HG02938 (cell line): ENCODE measurements around the gene ARHGAP44.

Experiments
- ATAC-seq: cut with Tn5 transposase; IDR thresholded peaks from one replicate; pipeline ENCODE4 v1.9.1; 2021; ENCODE audit warnings: mild to moderate bottlenecking, moderate library complexity; ENCODE audit not compliant: unreplicated experiment

Gene ARHGAP44

DNA sequence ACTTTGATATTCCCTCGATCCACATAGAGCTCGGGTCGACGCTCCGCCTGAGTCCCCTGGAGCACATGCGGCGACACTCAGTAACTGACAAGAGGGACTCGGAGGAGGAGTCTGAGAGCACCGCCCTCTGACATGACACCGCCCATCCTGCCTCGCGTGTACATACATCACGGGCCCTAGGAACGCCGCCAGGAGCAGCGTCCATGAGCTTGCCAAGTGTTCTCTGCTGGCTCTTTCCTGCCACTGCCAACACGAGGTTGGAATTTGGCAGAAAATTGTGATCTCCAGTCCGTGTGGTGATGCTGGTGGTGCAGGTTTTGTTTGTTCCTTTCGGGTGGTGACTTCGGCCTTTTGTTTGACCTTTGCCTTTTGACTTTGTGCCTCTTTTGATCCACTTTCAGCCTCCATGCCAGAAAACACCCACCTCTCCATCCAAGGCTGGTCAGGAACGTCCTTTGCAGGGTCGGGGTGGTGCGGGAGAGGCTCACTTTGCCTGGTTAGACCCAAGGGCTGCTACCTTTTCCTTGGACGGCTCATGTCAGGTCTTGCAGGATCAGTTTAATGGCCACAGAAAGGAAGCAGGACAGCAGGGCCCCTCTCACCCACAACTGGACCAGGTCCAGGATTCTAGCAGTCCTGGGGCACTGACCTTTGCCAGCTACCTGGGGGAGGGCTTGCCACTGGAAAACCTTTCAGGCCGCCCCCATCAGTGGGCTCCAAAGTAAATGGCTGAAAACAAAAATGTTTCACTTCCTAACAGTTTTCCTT is 200.9 kb downstream of the ARHGAP44 start:
- ATAC-seq, result no peak

DNA sequence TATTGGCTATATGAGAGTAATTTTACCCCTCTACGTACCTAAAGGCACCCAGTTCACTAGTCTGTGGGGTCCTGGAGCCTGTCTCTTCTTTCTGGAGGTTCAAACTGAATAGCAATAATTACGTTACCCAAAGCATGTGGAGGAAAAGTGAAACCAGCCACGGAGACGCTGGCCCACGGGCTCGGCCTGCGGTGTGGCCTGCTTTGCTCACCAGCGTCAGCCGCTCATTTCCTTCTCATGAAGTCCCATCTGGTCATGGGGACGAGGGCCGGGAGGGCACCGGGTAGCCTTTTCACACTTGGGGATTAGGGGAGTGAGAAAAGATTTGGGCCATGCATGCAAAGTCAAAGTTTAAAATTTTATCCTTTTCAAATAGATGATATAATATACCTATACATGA is 201.6 kb downstream of the ARHGAP44 start:
- no peak for ATAC-seq

DNA sequence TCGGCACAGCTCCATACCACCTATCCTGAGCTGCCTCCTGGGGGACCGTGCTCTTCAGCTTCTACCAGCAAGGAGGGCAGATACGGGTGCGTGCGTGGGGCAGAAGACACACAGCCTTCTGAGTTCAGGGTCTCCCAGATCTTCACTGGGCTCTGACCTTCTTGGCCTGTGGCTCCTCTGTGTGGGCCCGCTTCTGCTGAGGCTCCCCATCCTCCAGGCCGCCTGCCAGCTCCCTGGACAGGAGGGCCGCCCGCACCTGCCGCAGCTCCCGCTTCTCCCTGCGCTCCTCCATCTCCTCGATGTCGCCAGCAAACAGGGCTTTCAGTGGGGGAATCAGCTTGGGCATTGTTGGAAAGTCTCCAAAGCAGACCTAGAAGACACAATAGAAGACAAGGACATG is 203.4 kb downstream of the ARHGAP44 start:
- ATAC-seq, result no peak

DNA sequence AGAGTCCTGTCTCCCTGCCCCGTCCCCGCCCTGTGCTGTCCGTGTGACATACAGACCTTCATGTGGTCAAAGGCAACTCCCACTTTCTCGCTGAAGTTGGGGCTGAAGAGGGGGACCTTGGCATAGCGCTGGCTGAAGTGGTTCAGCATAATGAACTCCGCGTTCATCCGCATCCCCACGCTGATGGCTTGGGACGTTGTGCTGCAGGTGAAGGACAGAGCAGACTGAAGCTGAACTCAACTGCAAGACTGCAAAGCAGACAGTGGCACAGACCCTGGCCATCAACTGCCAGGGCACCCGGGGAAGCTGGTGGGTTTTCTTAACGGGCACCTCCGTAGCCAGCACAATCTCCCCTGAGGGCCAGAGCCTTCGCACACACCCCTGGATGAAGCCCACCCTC is 204.3 kb downstream of the ARHGAP44 start:
- no peak for ATAC-seq

DNA sequence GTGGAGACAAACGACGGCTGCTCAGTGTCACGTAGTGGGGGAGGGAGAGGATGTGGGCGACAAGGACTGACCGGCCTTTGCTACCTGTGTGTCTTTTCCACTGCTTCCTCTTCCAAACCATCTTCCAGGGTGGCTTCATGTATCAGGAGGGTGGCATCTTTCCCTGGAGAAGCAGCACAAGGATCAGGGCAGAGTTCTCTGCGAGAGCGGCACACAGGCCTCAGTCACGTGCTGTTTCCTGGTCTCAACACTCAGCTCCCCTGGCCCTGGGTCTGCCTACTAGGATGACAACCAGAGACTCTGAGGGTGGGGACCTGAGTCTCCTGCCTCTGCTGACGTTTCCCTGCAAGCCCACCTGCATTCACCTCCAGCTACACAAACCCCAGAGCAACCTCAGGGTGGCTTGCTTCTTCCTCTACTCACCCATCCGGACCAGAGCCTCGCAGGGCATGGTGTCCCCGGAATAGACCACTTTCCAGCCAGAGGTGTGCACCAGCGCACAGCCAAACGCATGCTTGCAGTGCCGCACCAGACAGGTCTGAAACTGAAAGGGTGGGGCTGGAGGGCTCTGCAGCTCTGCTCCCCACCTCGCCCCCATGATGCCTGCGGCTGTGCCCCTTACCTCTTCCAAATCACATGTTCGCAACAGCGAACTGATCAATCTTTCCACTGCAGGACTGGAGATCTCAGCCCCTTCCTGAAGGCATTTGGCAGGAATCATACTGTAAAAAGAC is 205.2 kb downstream of the ARHGAP44 start:
- no peak for ATAC-seq

DNA sequence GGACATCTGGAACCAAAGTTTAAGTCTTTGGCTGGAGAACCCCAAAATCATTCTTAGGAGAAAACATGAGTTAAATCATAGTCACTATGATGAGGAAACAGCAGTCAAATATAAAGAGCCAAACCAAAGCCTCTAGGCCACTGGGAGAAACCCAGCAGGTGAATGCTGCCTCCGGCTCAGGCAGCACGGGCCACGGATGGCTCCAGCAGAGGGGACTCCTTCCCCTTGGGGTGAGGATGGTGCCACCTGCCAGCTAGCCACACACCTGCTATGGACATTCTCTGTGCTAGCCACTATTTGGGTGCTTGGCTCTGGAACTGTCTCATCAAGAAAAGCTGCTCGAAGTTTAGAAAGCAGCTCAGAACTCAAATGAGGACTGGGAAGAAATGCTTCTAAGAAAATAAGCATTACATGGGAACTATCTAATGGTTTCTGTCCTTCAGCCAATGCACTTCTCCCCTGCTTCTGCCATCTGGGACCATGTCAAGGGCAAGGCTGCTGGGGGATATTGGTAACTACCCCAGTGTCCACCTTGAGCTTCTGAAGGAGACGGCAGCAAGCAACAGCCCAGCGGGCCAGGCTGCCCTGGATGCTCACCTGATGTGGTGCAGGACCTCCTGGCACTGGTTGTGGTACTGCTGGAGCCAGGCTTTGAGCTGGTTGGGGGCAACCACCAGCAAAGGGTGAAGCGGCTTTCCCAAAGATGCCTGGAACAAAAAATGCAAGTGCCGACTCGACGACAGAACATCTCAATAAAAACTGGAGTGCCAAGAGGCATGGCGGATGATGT is 206.0 kb downstream of the ARHGAP44 start:
- ATAC-seq, result no peak

DNA sequence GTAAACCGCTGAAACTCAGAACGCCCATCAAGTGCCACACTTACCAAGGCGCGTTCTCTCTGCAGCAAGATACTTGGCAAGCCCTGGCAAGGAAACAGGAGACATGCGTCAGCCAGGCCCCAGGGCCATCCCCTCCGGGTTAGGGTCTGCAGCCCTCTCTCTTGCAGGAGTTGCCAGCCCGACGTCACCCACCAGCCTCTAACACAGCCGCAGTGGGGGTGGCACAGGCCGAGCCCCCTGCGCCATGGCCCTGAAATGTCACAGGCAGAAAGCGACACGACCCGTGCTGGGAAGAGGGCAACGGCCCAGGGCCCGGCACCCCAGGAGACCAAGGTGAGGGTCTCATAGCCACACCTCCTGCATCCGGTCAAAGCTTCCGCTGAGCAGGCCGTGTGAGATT is 206.6 kb downstream of the ARHGAP44 start:
- ATAC-seq, result no peak

DNA sequence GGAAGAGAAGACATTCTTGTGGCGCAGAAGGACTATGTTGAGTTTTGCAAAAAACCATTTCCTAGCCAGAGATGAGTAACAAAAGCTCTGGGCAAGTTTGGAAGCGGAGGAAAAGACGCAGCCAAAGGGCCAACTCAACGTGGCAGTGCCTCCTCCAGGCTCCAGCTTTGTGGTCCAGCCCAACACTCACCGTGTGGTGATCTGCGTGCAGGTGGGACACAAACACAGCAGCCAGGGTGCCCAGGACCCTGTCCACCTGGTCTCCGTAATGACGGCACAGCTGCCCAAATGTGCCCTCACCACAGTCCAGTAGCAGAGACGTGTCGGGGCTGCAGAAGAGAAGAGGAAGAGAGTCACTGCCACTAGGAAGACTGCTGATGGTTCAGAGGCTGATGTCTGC is 207.1 kb downstream of the ARHGAP44 start:
- no peak for ATAC-seq

DNA sequence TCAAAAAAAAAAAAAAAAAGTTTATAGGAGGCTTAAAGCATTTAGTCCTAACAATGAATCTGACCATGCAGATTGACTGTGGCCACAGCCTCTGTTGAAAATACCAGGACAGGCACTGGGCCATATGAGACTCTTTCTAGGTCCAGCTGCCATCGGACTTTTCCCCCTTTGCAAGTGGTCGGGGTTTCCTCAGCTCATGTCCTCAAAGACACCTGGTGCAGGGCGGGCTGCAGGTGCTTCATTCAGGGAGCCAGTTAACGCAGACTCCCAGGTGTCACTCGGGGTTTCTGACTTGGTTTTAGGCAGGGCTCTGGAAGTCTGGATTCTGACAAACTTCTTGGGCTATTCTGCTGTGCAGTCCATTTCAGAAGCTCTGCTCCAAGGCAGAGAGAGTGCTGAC is 207.6 kb downstream of the ARHGAP44 start:
- ATAC-seq, result no peak

DNA sequence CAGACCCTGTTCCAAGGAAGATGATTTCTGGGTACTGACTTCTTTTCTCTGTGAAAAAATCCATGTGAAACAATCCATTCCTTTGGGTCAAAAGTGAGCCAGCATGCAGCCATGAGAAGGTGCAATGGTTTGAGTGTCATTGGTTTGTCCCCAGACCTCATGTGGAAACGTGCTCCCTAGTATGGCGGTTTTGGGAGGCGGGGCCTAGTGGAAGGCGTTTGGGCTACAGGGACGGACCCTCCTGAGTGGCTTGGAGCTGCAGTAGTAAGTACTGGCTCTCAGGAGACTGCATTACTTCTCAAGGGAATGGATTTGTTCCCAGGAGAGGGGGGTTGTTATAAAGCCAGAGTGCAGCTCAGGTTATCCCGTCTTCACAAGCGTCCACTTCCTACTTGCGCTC is 209.2 kb downstream of the ARHGAP44 start:
- ATAC-seq, result no peak

DNA sequence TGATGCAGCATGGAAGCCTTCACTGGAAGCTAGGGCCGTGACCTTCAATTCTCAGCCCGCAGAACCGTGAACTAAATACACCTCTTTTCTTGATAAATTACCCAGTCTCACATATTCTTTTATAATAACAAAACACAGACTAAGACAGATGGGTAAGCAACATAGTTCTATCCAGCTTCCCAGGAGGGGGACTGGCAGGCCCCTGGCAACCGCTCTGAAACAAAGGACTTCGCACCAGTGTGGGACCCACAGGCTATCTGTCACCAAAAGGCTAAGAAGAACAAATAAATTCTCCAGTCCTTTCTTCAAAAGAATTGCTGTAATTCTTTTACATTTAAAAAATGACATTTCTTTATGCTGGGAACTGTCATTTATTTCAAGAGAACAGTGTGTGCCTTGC is 209.6 kb downstream of the ARHGAP44 start:
- no peak for ATAC-seq

DNA sequence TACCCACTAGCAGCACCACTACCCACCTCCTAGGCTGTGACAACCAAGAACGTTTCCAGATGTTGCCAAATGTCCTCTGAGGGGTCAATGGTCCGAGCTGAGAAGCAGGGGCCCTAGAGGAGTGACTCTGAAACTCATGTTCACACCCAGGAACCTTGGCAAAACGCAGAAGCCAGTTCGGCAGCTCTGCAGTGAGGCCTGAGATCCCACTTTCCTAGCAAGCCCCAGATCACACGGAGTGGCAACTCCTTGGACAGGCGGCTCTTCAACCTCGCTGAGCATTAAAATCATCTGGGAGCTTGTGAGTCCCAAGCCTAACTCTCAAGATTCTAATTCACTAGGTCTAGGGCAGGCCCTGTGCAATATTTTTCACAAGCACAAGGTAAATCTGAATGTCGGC is 211.3 kb downstream of the ARHGAP44 start:
- ATAC-seq, result no peak

DNA sequence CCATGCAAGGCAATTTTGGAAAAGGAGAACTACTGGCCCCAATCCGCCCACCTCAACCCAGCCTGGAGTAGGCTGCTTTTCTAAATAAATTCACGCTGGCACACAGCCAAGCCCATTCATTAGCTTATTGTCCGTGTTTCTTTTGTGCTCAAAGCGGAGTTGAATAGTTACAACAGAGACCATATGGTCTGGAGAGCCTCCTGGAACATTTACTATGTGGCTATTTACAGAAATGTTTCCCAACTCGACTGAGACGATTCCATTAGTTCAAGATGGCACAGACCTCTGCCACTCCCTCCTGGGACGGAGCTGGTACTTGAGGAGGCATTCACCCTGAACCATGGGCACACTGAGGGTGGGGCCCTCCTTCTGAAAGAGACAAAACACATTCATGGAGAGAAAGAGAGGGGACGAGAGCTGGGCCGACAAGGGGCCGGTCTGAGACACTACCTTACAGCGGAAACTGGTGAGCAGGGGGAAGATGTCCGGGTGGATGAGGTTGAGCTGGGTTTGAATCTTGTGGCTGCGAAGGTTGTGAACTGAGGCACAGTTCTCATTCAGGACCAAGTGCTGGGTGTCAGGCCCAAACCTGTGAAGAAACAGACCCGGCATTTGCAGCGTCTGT is 212.8 kb downstream of the ARHGAP44 start:
- ATAC-seq, result no peak

DNA sequence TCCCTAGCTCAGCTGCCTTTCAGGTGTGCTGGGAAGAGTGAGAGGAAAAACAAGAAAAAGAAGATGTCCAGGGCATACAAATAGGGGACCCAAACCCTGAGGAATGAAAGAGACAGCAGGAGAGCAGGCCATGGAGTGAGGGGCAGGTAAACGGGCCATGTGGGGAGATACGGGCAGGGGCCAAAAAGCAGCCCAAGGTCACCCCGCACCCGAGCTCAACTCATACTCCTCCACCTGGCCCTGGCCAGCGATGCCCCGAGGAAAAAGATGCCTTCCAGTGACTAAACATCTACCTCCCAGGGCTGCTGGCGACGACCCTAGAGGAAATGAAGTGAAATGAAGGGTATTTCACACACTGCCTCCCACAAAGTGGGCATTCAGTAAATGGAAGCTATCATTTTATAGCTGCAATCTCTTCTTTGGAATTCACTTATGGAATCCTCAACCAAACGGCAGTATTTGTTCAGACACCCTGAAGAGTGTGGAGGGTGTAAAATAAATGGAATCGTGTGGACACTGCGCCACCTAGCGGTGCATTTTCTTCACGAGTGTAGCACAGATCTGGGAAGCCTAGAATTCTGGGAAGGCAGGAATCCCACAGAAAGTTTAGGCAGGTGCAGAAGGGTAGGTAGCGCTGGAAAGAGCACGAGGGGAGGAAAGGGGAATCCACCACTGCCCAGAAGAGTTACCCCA is 213.6 kb downstream of the ARHGAP44 start:
- no peak for ATAC-seq

DNA sequence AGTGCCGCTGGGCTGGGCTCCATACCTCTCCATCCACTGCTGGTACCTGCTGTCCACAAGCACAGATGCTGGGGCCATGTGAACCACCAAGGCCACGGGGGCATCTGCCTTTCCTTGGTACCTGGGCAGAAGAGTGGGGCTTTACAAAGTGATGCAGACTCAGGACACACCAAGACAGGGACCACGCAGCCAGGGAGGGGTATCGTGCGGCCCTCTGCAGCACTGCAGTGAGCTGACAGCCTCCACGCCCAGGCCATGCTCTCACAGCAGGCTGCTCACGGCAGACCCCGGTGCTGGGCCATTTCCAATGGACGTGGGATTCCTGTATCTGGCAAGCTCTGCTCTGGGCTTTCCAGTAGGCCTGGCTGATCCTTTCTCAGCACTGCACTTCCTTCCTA is 214.2 kb downstream of the ARHGAP44 start:
- ATAC-seq, result no peak

DNA sequence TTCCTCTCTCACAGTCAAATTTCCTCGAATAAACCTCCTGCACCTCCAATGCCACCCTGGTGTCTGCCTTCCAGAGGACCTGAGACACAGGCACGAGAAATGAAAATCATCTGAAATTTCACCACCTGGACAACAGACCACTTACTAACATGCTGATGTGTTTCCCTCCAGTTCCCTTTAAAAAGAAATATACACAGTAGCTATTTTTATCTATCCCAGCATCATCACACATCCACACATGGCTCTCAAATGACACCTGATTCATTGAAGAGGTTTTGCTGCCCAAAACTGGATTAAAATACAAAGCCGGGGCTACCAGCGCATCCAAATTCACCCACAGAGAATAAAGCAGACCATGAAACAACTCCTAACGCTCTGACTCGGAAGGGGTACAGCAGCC is 214.6 kb downstream of the ARHGAP44 start:
- no peak for ATAC-seq

DNA sequence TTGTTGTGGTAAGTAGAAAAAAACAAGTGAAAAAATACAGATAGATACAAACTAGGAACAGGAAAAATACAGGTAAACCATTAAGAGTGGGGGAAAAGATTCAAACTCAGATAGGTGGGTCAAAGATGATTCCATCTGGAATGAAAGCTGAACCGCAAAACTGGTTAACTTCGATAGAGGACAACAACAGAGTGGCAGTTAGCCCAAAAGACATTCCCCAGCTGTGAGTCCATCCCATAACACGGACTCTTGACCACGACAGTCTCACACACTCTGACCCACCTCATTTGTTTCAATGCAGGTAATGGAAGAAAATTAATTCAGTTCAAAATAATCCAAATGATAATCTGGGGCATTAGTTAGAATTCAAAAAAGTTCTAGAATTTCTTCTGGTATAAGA is 215.0 kb downstream of the ARHGAP44 start:
- ATAC-seq, result no peak

DNA sequence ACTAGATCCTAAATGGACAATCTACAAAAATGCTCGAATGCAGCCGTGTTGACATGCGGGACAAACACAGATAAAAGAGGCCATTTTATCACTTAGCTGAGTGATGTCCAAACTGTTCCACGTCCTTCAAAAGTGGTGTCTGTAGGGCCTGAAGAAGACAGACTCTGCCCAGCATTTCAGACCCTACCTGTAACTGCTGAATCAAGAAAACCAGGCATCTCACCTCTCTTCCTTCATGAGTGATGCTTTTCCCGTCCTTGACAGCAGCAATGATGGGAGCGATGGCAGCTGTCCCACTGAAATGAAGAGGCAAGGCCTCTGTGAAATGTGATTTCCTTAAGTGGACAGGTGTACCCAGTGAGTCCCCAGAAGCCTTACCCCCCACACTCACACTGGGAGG is 216.2 kb downstream of the ARHGAP44 start:
- no peak for ATAC-seq

DNA sequence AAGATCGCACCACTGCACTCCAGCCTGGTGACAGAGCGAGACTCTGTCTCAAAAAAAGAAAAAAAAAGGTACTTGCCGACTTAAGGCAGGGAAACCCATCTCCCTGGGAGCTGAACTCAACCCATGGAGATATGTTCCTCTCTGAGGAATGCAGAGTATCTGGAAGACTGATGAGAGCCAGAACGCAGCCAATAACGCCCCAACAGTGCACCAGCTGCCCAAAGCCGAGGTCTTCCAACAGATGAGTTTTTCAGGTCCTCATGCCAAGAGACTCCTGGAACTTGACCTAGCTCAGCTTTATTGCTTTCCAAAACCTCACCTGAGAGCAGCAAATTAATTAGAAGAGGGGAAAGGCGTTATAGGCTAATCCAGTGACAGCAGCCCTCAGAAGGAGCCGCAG is 219.2 kb downstream of the ARHGAP44 start:
- no peak for ATAC-seq

DNA sequence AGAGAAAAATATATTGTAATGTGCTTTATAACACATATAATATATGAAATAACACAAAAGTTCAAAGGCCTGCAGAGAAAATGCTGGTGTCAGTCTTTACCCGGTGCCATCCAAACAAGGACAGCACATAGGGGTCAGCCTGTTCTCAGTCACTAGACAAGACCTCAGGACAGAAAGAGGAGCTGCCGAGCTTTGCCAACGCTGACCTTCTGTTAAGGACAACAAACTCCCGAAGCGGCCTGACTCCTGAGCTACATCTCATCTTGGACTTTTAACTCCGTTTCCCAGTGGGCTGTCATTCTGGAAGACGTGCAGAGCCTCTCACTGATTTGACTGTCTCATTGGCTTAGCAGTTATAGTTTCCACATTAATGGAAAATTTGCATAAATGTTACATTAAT is 221.7 kb downstream of the ARHGAP44 start:
- no peak for ATAC-seq

DNA sequence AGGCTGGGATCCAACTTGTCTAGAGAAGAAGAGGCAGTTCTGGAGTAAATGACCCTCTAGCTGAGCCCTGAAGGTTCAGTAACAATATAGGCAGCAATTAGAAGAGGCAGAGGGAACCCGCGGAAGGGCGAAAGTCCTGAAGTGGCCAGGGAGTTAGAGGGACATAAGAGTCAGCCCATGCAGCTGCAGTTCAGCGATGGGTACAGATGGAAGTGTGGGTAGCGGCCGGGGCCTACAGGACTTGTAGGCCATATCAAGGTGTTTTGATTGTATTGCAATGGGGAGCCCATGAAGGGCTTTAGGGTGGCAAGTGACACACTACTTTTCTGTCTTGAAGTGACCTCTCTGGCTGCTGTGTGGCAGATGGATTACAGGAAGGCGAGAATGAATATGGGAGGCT is 225.5 kb downstream of the ARHGAP44 start:
- no peak for ATAC-seq
